Activated CD4-positive, alpha-beta T cell treated with anti-CD3 and anti-CD28 coated beads, Interleukin-2, Interleukin-6, amounts not matched to agents 100 ng/mL and 50 ng/mL, durations not matched to agents 16 hours and 8 hours (primary cell): ENCODE data around the gene CAMKV.

Experiments used
- DNase-seq: peaks from one replicate; pipeline ENCODE4 v3.0.0-alpha.2; 2020

Gene CAMKV

DNA sequence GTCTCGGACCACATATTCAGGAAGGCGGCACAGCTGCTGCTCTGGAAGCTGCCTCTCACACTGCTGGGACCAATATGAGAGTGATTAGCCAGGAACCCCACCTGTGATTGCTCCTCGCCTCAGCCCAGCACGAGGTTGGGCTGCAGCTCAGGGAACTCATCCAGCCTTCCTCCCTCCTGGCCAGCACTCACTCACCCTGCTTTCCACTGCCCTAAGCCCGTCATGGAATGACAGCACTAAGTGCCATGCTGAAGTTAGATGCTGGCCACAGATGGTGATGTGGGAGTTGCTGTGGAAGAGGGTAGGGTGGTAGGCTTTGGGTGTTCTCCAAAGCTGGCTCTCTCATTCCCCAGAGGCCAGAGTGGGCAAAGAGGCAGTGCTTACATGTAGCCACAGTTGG lies 26.6 kb upstream of the CAMKV start:
- no peak for DNase-seq

DNA sequence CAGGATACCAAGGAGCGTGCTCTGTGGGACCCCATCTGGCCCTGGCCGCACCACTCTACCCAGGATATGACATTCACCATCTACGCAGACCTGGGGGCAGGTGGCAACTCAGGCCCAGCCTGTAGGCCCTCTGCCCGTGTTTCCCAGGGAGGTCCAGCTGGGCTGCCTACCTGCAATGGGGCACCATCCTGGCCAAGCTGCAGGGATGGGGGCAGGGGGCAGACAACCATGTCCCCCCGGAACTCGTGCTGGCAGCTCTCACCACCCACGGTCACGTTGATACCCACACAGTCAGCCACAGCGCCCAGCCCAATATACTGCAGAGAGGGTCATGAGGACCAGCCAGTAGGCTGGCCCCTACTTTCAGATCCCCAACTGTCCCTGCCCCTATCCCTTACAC lies 26.1 kb upstream of the CAMKV start:
- DNase-seq, result no peak

DNA sequence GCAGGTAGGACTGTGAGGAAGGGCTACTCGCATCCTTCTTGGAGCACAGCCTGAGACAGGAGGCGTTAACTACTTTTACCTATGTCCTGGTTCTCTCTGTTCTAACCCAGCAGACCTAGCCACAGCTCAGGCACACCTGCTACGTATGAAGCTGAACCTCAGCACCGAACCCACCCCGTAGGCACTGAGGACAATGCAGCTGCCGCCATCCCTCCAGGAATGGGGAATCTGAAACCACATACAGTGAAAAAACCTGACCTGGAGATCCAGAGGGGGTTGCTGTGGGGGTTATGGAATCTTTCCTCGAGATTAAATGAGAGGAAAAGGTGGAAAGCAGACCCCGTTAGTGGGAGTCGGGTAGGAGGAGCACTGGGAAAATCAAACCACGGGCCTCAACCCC lies 19.6 kb upstream of the CAMKV start:
- no peak for DNase-seq

DNA sequence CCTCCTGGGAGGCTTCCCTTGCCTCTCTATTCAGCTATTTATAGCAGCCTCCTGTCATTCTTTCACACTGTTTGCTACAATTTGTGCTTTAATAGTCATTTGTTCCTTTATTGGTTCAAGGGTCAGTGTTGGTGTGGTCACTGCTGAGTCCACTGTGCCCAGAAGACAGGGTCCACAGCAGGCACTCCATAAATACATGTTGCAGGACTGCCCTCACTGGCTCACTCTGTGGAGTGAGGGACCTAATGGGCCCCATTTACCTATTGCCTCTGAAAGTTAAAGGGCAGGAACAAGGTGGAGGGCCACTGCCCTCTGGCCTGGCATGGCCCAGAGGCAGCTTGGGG lies 17.2 kb upstream of the CAMKV start:
- DNase-seq, result no peak

DNA sequence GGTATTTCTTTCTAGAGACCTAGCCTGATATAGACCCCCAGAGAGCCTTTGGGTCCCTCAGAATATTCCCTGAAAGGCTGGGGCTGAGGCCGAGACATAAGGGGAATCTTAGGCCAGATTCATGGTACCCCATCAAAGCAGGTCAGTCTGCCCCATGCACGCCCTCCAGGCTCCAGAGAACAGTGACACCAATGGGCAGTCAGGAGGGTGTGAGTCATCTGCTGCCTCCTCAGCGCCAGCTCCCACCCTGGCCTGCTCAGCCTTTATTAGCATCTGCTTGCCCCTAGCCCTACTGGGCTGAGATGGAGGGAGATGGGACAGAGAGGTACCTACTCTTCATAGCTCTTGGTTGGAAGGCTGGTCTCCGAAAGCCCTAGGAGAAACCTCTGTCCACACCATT lies 14.3 kb upstream of the CAMKV start:
- DNase-seq, result no peak

DNA sequence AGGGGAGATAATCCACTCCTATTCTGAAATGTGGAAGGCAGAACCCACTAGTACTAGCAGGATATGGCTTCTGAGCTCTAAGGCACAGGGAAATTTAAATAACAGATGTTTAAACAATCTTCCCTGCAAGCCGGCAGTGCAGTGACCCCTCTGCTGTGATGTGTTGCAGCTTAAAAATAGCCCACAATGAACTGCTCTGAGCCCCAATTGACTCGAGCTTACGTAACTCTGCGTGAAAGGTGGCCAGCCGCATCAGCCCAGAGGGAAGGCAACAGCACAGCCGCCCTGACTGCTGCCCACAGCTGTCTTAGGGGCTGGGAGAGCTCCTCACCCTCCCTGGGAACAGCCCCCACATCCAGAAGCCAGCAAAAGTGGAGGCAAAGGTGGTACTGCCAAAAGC lies 12.5 kb upstream of the CAMKV start:
- no peak for DNase-seq

DNA sequence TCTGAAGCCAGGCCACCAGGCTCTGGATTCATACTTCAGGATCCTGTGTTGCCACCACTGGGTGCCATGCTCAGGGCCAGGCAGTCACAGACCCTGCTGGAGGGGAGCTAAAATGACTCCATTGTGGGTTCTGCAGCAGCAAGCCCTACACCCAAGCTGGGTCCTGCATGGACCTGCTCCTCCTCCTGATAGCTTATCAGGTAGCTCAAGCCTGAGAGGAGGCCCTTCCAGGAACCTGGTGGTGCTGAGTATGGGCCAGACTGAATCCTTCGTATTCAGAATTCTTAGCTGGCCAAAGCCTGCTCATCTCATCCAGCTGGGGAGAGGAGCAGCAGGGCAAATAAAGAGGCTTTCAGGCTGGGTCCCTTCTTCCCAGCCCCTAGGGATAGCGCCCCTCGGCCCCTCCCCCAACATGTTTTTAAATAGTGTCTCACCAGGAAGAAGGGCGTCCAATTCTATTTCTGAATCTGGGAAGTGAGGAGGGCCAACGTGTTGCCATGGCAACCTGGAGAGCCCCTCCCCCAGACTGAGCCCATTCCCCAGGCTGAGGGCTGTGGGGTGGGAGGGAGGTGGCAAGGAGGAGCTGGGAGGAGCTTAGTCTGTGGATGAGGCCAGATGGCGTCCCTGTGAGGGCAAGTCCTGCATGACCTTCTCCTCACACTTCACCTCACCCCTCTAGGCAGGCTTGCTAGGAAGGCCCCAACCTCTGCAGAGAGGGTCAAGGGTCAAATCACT lies 11.0 kb upstream of the CAMKV start:
- no peak for DNase-seq

DNA sequence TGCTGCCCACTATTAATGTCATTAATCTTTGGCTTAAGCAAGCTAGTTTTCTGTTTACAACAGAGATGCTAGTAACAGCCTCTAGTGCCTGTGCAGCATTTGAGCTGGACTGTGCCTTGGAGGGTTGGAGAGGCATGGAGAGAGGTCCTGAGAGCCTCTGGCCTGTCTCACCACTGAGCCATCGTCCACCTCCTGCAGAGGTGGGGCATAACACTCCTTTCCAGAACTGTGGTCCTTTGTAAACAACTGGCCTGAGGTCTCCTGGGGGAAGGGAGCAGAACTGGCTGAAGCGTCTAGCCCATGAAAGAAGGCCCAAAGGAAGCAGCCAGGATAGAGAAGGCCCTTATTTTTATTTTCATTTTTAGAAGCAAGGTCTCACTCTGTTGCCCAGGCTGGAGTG lies 10.0 kb upstream of the CAMKV start:
- DNase-seq, result no peak

DNA sequence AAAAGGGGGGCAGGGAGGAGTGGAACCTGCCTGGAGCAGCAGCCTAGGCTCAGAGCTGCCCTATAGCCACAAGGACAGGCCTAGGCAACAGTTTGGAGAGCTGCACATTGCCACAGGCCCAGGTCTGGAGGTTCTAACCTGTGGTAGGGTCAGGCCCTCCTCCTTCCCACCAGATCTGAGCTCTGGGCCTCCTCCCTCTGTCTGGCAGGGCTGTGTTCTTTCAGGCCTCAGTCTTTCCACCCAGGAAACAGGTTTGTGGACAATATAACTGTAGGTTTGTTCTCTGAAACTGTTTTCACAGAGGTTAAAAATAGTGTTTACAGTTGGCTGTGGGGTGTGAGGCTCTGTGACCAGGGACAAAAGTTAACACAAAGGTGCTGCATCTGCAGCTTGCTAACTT lies 9.0 kb upstream of the CAMKV start:
- no peak for DNase-seq

DNA sequence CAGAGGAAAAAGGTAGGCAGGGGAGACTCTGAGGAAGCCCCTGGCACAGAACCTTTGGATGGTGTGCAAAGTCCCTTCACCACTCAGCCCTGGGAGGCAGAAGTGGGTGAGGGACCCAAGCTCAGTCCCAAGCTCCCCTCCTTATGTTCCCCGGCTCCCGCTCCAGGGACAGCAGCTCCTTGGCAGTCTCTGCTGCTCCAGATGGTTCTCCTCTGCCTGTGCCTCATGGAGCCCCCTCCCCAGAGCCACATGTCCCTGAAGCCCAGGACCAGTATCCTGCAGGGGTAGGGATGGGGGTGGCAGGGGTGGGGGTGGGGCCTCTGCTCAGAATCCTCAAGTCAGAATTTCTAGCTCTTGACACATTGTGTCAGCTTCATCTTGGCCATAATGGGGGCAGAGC lies 8.0 kb upstream of the CAMKV start:
- no peak for DNase-seq

DNA sequence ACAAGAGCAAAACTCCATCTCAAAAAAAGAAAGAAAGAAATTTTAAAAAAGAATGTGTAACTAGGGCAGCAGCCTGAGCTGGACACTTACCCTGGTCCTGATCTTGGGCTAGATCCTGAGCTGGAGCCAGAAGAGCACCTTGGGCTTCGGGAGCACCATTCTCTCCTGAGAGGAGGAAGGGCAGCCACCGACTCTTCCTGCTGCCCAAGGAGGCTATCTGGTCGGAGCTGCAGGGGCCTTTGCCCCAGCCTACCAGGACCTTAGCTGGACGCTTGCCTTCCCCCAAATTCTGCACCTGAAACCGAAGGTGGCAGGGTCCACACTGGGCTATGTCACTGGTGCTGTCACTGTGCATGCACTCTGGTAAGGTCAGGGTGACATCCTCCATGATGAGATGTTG lies 6.9 kb upstream of the CAMKV start:
- no peak for DNase-seq

DNA sequence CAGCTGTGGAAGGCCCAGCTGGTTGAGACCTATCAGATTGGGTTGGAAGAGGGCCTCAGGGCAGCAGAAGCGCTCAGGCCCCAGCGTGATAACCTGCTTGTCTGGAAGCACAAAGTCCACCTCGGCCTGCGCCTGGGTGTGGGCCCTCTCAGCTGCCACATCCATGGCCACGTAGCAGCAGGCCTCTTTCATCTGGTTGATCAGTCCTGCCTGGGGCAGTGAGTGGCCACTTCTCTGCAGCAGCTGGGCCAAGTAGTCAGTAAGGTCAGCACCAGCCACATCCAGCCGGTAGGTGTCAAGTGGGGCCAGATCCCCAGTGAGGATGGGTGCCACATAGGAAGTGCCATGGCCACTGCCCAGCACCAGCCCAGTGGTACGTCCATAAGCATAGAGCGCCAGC lies 3.9 kb upstream of the CAMKV start:
- DNase-seq, result no peak

DNA sequence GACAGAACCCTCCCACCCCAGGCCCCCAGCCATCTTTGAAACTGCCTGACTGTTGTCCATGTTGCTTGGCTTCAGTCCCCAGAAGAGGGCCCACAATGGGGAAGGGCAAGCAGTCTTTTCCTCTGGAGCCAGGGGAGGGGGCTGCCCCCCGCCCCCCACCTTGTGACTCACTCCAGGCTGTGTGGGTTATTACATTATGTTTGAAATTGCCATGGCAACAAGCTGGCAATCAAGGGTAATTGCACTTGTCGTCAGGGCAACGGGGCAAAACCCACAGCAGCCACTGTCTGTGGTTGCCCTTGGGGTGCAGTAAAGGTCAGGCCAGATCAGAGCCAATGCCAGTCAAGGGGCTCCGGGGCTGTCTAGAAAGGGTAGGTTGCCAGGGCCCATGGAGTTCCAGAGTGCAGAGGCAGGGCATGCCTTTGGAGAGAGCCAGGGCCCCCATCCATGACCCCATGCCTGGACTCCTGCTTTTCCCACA lies 3.1 kb upstream of the CAMKV start:
- peak; percentile 37 for DNase-seq

DNA sequence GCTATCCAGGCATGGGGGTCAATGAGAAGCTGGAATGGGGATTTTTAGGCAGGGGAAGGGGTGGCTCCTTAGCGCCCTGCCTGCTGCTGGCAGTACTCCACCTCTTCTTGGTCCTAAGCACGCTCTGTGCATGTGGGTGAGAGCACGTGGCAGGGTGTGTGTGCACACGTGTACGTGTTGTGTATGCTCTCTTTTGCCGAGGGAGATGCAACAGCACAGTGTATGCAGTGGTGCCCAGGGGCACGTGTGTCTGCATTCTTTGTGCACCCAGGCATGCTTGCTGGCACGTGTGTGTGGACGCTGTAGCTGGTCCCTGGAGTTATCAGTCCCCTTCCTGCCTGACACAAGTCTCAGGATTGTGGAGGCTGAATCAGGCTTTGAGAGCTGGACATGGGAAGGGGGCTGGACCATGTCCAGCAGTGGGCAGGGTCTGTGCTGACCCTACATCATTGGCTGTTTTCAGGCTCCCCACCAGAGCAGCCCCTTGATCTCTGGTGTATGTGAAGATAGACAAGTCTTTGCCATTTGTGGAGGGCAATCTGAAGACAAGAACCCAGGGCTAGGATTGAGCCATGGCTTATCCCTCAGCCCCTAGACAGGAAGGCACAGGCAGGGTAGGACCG lies 1.9 kb upstream of the CAMKV start:
- no peak for DNase-seq

DNA sequence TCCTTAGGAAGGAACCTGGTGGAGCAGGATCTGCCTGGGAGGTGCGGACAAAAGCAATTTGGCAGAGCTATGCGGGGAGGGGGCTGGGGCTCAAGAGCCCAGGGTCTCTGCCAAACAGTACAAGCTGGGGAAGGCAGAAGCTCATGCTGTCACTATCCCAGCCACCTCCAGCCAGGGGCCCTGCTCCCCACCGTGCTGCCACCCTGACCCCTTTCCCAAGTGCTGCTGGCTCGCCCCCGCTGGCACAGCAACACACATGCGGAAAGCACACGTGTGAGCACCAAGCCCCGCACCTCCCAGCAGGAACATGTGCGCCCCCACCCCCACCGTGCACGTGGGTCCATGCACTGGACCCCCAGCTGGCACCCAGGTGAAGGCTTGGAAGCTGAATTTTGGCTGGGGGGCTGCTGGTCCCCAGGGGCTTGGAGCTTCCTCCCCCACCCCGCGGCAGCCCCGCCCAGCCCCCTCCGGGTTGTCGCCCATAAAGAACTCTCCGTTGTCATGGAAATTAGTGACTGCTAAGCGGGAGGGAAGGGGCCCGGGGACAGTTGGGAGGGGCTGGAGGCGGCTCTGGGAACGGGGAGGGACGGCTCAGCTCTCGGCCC lies 742 bp downstream of the CAMKV start:
- DNase-seq, result no peak

DNA sequence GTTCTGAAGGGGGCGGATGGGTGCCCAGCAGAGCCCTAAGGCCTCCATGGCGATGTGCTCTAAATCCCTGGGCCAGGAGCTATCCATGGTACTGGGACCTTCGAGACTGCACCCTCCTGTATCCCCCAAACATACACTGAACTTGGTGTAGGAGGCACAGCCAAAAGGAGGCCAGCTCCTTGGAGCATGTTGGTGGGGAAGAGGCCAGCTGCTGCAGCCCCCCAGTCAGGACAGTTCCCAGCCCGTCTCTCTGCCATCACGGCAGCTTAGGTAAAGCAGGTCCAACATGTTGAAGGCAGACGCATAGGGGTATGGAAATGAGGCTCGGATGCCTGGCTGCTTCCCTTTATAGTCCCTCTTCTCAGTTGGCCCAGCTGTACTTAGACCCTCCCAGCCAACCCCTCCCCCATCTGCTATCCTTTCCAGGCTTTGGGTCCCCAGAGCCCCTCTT lies 1.8 kb downstream of the CAMKV start:
- peak; percentile 17 for DNase-seq

DNA sequence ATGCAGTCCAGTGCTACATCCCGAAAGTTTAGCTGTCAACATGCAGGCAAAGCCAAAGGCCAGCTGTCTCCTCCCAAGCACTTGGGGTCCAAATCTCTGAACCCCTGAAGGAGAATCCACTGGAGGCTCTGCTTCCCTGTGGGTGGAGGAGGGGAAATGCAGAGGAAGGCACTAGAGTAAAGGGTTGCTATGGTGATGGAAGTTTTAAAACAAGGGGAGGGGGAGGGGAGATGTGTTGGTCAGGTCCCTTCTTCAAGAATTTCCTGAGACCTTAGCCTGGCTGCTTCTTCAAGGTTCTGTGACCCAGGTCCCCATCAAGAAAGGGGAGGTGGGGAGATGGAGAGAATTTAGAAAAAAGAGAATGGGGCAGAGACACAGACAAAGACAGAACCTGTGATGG lies 2.3 kb downstream of the CAMKV start:
- DNase-seq, result no peak

DNA sequence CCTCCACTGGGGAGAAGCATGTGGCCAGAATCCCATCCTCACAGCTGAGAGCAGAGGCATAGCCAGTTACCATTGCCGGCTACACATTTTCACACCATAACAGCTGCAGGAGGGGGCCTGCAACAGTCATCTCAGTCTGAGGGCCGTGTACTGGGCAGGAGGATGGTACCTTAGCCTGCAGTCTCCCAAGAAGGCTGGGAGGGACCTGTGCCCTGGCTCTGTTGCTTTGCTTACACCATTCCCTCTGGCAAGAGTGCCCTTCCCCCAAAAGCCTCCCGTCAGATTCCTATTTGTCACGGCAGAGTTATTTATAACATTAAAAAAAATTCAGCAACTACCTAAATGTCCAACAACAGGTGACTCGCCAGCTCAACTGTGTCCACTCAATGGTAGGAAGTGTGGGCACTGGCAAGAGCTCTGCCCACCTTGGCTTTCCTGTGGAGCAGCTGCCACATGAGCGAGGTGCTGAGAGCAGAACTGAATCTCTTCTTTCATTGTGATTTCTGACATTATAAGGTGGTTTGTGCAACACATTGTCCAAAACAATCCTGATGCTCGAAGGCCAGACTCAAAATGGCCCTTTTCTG lies 4.4 kb downstream of the CAMKV start:
- no peak for DNase-seq

DNA sequence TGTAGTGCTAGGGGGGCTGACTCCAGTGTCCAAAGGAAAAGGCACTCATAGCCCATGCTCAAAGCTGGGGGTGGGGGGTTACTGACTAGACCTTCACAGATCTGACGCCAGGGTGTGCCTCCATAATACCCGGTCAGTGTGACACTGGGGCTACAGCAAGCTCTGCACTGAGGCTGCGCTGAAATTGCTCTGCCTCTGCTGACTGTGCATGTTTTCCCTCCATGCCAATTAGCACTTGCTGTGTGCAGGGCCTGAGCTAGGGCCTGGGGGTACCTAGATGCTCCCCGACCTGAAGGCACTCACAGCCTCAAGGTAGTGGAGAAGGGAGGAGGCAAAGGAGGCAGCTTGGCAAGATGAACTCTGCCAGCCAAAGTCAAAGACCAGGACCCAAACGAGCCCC lies 5.2 kb downstream of the CAMKV start:
- DNase-seq, result no peak

DNA sequence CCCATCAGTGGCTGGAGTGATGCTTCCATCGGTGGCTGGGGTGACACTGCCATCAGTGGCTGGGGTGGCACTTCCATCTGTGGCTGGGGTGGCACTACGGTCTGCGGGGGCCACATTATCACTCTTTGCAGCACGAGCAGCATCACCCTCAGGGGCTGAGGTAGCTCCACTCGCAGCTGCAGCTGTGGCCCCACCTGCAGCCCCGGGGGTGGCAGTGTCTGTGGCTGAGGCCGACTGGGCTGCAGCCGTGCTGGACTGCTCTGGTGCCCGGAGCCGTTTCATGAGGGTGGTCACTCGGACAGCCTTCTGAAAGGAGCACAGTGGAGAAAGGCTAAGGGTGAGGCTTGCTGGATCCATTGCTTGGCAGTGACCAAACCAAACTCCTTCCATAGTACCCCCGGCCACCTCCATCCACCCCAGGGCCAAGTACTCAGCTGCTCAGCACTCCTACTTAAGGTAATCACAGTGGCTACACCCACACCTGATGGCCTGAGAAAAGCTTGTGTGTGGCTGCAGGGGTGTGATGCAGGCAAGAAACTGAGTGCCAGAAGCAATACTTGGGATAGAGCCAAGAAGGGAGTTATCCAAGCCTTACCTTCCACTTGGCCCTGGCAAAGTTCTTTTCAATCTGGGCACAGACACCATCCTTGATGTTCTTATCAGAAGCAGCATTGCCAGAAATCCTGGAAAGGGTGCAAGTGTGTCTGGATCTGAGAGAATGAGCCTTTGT lies 10.0 kb downstream of the CAMKV start:
- no peak for DNase-seq

DNA sequence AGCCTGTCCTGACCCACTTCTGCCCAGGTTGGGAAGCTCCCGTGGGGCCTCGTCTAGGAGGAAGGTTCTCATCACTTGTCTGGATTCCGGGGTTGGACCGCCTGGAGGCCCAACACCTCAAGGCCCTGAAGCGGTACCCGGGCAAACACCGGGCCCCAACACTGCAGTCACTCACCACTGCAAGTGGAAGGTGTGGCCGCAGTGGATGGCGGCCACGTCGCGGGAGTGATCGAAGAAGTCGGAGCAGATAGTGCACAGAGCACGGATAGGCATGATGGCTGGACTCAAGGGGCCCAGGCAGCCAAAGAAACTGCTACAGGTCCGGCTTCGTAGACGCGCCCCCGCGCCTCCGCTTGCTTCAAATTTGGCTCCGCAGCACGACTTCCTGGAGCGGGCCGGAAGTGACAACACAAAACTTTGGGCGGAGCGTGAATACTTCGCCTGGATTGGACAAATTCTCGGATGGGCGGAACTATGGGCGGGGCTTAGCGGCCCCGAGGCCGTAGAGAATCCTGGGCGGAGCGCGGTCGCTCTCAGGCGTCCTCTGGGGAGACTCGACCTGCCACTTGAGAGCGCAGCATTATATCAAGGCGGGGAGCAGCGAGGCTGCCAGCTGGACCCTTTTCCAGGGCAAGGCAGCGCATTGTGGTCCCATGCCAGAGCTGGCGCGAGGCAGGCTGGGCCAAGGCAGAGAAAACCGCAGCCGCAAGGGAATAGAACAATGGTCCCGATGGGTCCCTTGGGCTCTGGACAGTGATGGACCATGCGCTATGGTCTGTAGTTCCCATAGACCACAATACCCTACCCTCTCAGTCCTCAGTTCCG lies 13.3 kb downstream of the CAMKV start, which contains the start of gene TRAIP:
Gene TRAIP (minus strand): TSS at position 384 of the 825 bp plus-strand sequence. CDS start 111 bp downstream, at position 273.
- DNase-seq, result peak; percentile 97

DNA sequence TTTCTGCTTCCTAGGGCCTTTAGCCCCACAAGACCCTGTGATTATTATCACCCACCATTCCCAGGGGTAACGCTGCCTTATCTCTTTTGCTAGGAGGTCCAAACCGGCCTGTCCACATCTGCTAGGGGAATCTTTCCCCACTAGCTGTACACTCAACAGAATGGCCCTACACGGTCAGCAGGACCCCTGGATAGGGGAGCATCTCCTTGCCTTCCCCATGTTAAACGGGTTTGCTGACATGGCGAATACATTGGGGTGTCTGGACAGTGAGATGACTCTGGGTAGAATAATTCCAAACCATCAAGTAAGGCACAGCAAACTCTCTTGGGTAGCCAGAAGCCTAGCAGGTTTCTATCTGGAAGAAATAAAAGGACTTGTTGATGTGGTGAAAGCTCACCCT lies 14.0 kb downstream of the CAMKV start:
- DNase-seq, result no peak
